ENCODE measurements around the gene ARPP19.
A peak's percentile ranks its signal among the peaks of the same experiment; 100 is the strongest.
"Not testable (repeated sequence)": the region's sequence is repeated elsewhere in the genome, so short reads cannot be mapped to it uniquely, and the experiment has no call there.

Gene ARPP19, protein sequence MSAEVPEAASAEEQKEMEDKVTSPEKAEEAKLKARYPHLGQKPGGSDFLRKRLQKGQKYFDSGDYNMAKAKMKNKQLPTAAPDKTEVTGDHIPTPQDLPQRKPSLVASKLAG

DNA sequence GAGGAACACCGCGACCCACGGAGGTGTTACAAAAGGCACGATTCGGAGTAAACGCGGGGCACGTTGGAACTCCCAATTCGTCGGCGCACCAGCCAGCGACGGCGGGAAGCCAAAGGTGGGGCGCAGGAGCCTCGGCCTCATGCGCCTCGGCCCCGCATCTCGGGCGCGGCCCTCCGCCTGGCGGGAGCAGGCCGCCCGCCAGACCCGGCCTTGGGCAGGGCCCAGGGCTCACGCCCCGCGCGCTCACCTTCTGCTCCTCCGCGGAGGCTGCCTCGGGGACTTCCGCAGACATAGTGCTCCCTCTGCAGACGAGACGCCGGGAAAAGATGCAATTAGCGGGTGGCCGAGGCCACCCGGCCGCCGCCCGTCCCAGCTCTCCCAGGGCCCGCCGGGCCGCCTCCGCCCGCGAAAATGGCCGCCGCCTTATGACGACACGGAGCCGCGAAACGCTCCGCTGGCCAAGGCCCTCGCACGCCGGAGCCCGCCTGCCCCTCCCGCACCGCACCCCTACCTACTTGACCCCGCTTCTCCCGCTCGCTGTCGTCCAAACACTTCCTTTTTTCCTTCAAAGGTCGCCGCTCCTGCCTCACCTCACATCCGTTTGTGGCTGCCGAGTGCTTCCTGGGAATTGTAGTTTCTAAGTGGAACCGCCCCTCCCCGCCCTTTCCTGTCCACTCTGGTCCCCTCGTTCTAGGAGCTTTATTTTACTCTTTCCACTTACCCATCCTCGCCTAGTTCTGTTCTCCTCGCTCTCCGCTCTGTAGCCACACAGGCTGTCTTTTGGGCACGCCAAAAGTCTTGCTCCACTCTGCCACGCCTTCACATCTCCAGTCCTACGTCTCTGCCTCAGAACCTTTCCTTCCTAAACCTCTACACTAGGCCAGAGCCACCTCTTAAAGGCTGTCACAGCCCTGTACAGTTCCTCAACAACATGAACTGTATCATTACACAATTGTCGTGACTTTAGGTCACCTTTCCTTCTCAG, at the start of gene ARPP19:
Gene ARPP19 (minus strand): TSS at position 430 of the 985 bp plus-strand sequence. CDS start 138 bp downstream, at position 292.
- DNase-seq, result peak; percentile 85
- H3K9me3 Mint-ChIP-seq, result no peaks in the 10 kb centered on the region
- H3K4me3 Mint-ChIP-seq, result peak within 1 kb of the TSS; percentile 97
- peaks cover 16% of the 10 kb centered on the region for H3K36me3 Mint-ChIP-seq (ENCODE audit: low read depth)
- H3K27me3 Mint-ChIP-seq, result no peaks in the 10 kb centered on the region
- peak within 1 kb of the TSS; percentile 99 for H3K27ac Mint-ChIP-seq
- H3K4me1 Mint-ChIP-seq, result peaks cover 35% of the 10 kb centered on the region
- ATAC-seq, result peak; percentile 82

DNA sequence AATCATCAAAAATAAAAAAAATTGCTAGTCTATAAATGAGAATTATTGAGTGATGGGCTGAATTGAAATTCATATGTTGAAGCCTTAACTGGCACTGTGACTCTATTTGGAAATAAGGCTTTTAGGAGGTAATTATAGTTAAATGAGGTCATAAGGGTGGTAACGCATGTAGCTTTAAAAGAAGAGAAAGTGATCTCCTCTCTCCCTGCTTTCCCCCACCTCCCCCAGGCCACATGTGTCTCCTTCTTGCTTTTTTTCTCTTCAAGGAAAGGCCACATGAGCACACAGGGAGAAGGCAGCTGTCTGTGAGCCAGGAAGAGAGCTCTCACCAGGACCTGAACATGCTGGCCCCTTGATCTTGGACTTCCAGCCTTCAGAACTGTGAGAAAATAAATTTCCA, 48.2 kb upstream of the ARPP19 start:
- Mint-ChIP-seq H3K4me1 (peaks cover 3% of the 10 kb centered on the region), H3K4me3 (no peak overlapping the region), H3K36me3 (ENCODE audit: low read depth) (peaks cover 5% of the 10 kb centered on the region), H3K9me3 (no peaks in the 10 kb centered on the region), H3K27me3 (no peaks in the 10 kb centered on the region), H3K27ac (no peak overlapping the region)
- no peak for DNase-seq
- no peak for ATAC-seq

DNA sequence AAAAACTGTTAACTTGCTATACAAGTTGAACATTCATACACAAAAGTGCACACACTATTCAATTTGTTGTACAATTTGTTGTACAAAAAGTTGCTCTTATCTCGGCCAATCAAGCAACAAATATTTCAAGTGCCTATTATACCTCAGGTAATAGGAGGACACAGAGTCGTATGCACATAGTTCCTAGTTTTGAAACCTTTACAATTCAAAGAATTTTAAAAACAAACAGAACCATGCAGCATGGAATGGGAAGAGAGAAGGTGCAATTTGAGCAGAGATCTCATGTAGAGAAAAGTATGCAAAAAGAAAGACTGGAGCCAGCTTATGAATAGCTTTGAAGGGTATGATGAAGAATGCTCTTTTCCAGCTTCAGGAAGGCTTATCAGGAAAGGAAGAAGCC, 46.5 kb upstream of the ARPP19 start:
- DNase-seq (no peak), ATAC-seq (no peak)
- Mint-ChIP-seq H3K36me3 (ENCODE audit: low read depth) (peaks cover 5% of the 10 kb centered on the region), H3K9me3 (no peaks in the 10 kb centered on the region), H3K4me1 (no peaks in the 10 kb centered on the region), H3K4me3 (no peak overlapping the region), H3K27me3 (no peaks in the 10 kb centered on the region), H3K27ac (no peak overlapping the region)

DNA sequence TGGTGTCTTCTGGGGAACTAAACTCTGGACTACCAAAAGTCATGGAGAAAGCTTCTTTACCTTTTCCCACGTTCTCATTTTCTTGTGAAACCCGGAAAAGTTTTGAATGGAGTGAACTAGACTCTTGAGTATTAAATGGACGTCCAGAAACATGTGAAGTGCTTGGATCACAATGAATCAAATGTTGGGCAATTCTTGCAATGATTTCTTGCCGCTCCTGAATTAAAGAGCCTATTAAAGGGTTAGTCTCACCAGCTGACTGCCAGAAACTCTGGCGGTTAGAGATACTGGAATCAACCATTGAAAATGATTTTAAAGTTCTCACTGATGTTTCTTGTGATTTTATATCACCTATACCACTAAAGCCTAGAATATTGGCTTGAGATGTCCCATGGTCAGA, 40.8 kb upstream of the ARPP19 start:
- no peak overlapping the region for H3K27ac Mint-ChIP-seq
- ATAC-seq, result no peak
- no peaks in the 10 kb centered on the region for H3K27me3 Mint-ChIP-seq
- H3K36me3 Mint-ChIP-seq (ENCODE audit: low read depth), result peaks cover 8% of the 10 kb centered on the region
- H3K4me1 Mint-ChIP-seq, result no peaks in the 10 kb centered on the region
- DNase-seq, result no peak
- H3K4me3 Mint-ChIP-seq, result no peak overlapping the region
- no peaks in the 10 kb centered on the region for H3K9me3 Mint-ChIP-seq

DNA sequence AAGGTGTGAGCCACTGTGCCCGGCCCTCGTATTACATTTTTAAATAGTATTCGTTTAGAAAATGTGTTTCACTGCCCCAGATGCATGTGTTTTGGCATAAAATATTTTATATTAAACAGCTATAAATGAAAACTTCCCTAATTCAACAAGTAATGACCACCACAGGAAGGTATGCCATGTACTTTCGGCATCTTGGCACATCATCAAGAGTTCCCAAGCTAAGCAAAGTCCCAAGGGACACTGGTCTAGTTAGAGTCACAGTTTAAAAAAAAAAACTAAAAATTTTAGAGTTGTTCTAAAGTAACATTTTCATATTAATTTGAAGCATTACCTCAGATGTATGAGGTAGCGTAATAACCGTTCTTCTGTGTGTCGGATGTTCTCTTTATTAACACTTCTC, 15.6 kb upstream of the ARPP19 start:
- no peak for ATAC-seq
- H3K27ac Mint-ChIP-seq, result no peak overlapping the region
- no peak for DNase-seq
- H3K36me3 Mint-ChIP-seq (ENCODE audit: low read depth), result no peaks in the 10 kb centered on the region
- no peaks in the 10 kb centered on the region for H3K9me3 Mint-ChIP-seq
- no peak overlapping the region for H3K4me3 Mint-ChIP-seq
- no peaks in the 10 kb centered on the region for H3K27me3 Mint-ChIP-seq
- no peaks in the 10 kb centered on the region for H3K4me1 Mint-ChIP-seq

DNA sequence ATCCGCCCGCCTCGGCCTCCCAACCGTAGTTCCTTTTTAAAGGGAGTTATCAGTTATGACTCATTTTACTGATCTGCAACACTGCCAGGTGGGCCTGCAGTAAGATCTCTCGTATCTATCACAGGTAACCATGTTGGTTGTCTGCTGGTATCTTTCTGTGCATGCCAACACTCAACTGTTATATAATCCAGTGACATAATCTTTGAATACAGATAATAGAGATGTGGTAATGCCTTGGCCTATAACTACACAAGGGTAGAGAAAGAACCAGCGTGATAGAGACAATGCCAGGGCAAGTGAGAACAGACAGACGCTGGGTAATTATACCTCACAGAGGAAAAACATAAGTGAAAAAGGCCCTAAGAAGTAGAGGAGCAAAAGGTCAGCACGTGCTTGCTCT, 11.0 kb upstream of the ARPP19 start:
- H3K4me3 Mint-ChIP-seq, result no peak overlapping the region
- H3K27me3 Mint-ChIP-seq, result no peaks in the 10 kb centered on the region

DNA sequence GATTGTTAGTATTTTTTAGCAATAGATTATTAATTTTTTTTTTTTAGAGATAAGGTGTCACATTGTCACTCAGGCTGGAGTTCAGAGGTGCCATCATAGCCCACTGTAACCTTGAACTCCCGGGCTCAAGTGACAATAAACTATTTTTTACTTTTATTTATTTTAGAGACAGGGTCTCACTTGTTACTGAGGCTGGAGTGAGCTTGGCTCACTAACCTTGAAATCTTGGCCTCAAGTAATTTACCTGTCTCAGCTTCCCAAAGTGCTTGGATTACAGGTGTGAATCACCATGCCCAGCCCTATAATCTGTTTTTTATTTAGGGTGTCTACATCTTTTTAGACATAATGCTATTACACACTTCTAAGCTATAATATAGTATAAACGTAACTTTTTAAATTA, 7.9 kb upstream of the ARPP19 start:
- no peaks in the 10 kb centered on the region for H3K9me3 Mint-ChIP-seq
- H3K36me3 Mint-ChIP-seq (ENCODE audit: low read depth), result no peaks in the 10 kb centered on the region
- no peak for DNase-seq
- H3K27ac Mint-ChIP-seq, result no peak overlapping the region
- H3K4me1 Mint-ChIP-seq, result no peaks in the 10 kb centered on the region
- no peaks in the 10 kb centered on the region for H3K27me3 Mint-ChIP-seq
- H3K4me3 Mint-ChIP-seq, result no peak overlapping the region
- no peak for ATAC-seq

More for the DNA sequence above, 11.0 kb upstream of the ARPP19 start:
- Mint-ChIP-seq H3K27ac (no peak overlapping the region), H3K36me3 (ENCODE audit: low read depth) (no peaks in the 10 kb centered on the region), H3K4me1 (no peaks in the 10 kb centered on the region), H3K9me3 (no peaks in the 10 kb centered on the region)
- ATAC-seq (no peak), DNase-seq (no peak)

DNA sequence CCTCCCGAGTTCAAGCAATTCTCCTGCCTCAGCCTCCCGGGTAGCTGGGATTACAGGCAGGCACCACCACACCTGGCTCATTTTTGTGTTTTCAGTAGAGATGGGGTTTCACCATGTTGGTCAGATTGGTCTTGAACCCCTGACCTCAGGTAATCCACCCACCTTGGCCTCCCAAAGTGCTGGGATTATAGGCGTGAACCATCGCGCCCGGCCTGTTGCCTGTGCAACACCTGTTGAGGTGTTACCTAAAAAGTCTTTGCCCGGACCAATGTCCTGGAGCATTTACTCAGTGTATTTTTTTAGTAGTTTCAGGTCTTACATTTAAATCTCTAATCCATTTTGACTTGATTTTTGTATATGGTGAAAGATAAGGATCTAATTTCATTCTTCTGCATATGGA, 6.7 kb upstream of the ARPP19 start:
- not testable (repeated sequence) for H3K36me3 Mint-ChIP-seq (ENCODE audit: low read depth); H3K4me1 Mint-ChIP-seq; ATAC-seq; H3K4me3 Mint-ChIP-seq; H3K9me3 Mint-ChIP-seq; DNase-seq; H3K27ac Mint-ChIP-seq; H3K27me3 Mint-ChIP-seq

DNA sequence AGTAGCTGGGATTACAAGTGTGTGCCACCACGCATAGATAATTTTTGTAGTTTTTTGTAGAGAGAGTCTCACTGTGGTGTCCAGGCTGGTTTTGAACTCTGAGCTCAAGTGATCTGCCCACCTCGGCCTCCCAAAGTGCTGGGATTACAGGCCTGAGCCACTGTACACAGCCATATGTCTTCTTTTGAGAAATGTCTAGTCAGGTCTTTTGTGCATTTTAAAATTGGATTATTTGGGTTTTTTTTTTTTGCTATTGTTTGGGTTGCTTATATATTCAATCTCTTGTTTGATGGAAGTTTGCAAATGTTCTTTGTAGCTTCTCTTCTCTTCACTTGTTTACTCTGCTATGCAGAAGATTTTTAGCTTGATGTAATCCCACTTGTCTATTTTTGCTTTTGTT, 6.2 kb upstream of the ARPP19 start:
- Mint-ChIP-seq H3K27ac (no peak overlapping the region), H3K27me3 (no peaks in the 10 kb centered on the region), H3K9me3 (no peaks in the 10 kb centered on the region), H3K4me3 (no peak overlapping the region), H3K4me1 (no peaks in the 10 kb centered on the region), H3K36me3 (ENCODE audit: low read depth) (no peaks in the 10 kb centered on the region)
- no peak for ATAC-seq
- no peak for DNase-seq

DNA sequence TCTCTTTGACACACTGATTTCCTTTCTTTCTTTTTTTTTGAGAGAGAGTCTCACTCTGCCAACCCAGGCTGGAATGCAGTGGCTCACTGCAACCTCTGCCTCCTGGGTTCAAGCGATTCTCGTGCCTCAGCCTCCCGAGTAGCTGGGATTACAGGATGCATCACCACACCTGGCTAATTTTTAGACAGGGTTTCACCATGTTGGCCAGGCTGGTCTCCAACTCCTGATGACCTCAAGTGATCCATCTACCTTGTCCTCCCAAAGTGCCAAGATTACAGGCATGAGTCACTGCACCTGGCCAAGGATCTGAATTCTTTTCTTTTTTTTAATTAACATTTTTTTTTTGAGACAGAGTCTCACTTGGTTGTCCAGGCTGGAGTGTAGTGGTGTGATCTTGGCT, 5.8 kb upstream of the ARPP19 start:
- not testable (repeated sequence) for H3K9me3 Mint-ChIP-seq; ATAC-seq; H3K4me1 Mint-ChIP-seq; H3K4me3 Mint-ChIP-seq; H3K27ac Mint-ChIP-seq; H3K27me3 Mint-ChIP-seq; H3K36me3 Mint-ChIP-seq (ENCODE audit: low read depth); DNase-seq

DNA sequence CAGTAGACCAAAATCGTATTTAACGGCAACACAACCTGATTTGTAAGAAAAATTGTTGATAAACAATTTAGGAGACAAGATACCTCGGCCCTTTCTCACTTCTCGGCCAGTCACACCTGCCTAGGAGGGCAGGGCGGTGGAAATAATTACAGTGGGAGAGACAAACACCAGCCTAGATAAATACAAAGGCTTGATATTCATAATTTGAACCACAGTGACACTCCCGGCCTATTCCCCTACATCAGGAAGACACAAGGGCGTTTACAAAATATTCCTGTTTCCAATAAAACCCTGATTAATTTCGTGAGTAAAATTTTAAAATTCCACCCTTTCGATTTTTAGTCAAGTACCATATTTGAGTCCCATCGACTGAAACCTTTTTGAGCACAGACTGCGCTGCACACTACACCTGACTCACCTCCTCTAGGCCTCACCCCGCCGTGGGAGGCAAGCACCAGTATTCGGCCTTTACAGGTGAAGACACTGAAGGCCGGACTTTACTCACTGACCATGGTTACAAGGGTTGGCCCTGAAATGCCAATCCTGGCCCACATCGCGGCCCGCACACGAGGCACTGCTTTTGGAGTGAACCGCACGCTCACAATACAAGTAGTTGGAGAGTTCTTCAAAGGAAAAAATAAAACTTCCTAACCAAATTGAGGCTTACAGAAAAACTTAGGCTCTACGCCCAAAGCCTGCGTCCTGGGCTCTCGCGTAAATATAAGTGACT, 794 bp downstream of the ARPP19 start:
- peak; percentile 55 for ATAC-seq

DNA sequence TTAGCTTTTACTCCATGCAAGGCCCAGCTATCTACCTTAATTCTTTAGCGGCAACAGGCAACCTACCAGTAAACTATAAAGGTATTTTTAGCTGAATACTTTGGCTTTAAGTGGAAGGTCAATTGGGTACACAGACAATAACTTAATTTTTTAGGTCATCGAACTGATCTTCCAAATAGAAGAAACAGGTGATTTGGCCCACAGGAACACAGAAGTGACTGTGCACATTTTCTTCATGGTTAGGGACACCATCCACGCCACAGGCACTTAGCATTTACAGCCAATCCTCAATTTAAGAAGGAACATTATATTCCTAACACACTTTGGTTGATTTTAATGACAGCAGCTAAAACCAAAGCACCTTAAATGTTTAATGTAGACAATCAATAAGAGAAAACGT, 1.9 kb downstream of the ARPP19 start:
- Mint-ChIP-seq H3K27me3 (no peaks in the 10 kb centered on the region), H3K4me3 (peak overlapping the region; percentile 97), H3K36me3 (ENCODE audit: low read depth) (peaks cover 18% of the 10 kb centered on the region), H3K4me1 (peaks cover 49% of the 10 kb centered on the region), H3K27ac (peak overlapping the region; percentile 97), H3K9me3 (no peaks in the 10 kb centered on the region)
- ATAC-seq, result no peak
- no peak for DNase-seq

More for the DNA sequence above, 794 bp downstream of the ARPP19 start:
- H3K27ac Mint-ChIP-seq, result peak overlapping the region; percentile 97
- H3K4me3 Mint-ChIP-seq, result peak overlapping the region; percentile 97
- peaks cover 39% of the 10 kb centered on the region for H3K4me1 Mint-ChIP-seq
- H3K36me3 Mint-ChIP-seq (ENCODE audit: low read depth), result peaks cover 16% of the 10 kb centered on the region
- H3K9me3 Mint-ChIP-seq, result no peaks in the 10 kb centered on the region
- peak; percentile 51 for DNase-seq
- no peaks in the 10 kb centered on the region for H3K27me3 Mint-ChIP-seq

DNA sequence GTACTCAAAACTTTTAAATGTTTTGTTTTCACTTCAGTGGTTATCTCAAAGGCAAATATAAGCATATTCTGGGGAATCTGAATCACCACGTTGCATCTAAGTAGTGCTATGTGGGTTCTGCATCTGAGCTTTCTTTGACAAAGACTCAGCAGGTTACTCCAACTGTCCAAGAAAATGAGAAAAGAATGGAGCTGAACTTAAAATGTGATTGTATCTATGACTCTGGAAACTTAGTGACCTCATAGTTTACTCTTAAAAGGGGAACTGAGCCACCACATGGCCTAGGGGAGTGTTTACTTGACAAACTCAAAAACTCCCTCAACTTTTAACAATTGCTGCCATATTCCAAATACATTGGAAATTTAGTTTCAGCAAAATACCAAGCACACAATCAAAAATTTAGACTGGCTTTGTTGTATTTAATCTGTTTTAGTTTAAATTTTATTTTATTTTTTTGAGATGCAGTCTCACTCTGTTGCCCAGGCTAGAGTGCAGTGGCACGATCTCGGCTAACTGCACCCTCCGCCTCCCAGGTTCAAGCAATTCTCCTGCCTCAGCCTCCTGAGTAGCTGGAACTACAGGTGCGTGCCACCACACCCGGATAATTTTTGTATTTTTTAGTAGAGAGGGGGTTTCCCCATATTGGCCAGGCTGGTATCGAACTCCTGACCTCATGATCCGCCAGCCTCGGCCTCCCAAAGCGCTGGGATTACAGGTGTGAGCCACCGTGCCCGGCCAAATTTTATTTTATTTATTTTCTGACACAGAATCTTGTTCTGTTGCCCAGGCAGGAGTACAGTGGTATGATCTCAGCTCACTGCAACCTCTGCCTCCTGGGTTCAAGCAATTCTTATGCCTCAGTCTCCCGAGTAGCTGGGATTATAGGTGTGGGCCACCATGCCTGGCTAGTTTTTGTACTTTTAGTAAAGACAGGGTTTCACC, 3.1 kb downstream of the ARPP19 start:
- Mint-ChIP-seq H3K36me3 (ENCODE audit: low read depth) (peaks cover 18% of the 10 kb centered on the region), H3K4me3 (peak overlapping the region; percentile 38), H3K4me1 (peaks cover 56% of the 10 kb centered on the region), H3K27ac (peak overlapping the region; percentile 59)
- not testable (repeated sequence) for H3K27me3 Mint-ChIP-seq, H3K9me3 Mint-ChIP-seq, DNase-seq, ATAC-seq

DNA sequence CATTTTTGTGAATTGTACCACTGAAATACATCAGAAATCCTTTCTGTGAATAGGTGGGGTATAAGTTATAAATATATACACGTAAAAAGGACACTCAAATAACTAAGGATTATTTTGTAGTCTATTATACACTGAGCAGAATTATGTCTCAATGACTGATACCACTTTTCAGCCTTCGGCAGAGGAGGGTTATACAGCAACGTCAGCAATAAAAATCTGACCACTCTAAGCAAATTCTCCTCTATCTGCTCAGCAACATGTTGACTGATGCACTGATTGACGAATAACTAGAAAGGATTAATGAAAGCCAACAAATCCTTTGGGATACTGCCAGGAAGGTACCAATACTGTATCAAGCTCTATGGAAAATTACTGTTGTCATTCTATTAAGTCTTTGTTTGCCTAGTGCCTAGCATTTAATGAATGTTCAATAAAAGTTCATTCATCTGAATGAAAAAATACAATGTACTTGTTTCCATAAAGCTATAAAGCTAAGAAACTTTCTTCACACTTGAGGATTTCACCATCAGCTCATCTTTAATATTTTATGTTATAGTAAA, 5.2 kb downstream of the ARPP19 start:
- peaks cover 73% of the 10 kb centered on the region for H3K4me1 Mint-ChIP-seq
- H3K36me3 Mint-ChIP-seq (ENCODE audit: low read depth), result peaks cover 26% of the 10 kb centered on the region
- no peaks in the 10 kb centered on the region for H3K9me3 Mint-ChIP-seq
- H3K27me3 Mint-ChIP-seq, result no peaks in the 10 kb centered on the region
- ATAC-seq, result no peak
- H3K27ac Mint-ChIP-seq, result no peak overlapping the region
- no peak overlapping the region for H3K4me3 Mint-ChIP-seq
- no peak for DNase-seq
